22Rv1 (cell line): ENCODE data around the gene TMEM53.

Experiments used
- CTCF ChIP-seq: fragments of 450-650 bp; IDR thresholded peaks from 2 replicates; pipeline ENCODE4 v1.5.1; 2017; ENCODE audit warnings: mild to moderate bottlenecking
- ZFX ChIP-seq: fragments of 450-650 bp; IDR thresholded peaks from 2 replicates; pipeline ENCODE4 v1.6.1; 2017; ENCODE audit warnings: antibody characterized with exemption, borderline replicate concordance

GRCh38 chr1:44635439-44635838 is 38.8 kb downstream of the TMEM53 start:
- TF ChIP-seq CTCF (no peak), ZFX (no peak)
